ENCODE measurements around the gene PTOV1. TPM values are rescaled to one million over a fixed set of nuclear protein-coding genes. Genes with fewer than 3 reads are reported as not detected.

The PTOV1 gene
- total RNA-seq, 1 donor from 2014 or later: 231 TPM

DNA sequence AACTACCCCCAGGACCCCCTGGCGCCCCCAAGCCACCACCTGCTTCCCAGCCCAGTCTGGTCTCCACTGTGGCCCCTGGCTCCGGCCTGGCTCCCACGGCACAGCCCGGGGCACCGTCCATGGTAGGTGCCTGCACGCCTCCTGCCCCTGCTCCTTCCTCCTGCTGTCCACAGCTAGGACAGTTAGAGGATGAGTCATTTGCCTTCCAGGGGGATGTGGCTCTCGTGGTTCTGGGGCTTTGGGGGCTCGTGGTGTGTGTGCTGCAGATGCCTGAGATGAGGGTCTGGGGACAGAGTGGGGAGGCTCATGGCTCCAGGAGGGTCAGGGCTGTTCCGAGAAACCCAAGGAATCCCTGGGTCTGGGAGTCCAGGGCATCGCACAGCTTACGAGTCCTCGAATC is 20.2 kb upstream of the PTOV1 start:
- Mint-ChIP-seq H3K27ac (ENCODE audit: unreplicated experiment) (no peak overlapping the region), H3K4me3 (ENCODE audit: unreplicated experiment) (no peak overlapping the region), H3K9me3 (ENCODE audit: unreplicated experiment) (no peaks in the 10 kb centered on the region), H3K4me1 (ENCODE audit: unreplicated experiment) (peaks cover 24% of the 10 kb centered on the region), H3K36me3 (ENCODE audit: low read depth, unreplicated experiment) (peaks cover 50% of the 10 kb centered on the region), H3K27me3 (ENCODE audit: unreplicated experiment) (peaks cover 16% of the 10 kb centered on the region)
- TF ChIP-seq, protein P1, sequence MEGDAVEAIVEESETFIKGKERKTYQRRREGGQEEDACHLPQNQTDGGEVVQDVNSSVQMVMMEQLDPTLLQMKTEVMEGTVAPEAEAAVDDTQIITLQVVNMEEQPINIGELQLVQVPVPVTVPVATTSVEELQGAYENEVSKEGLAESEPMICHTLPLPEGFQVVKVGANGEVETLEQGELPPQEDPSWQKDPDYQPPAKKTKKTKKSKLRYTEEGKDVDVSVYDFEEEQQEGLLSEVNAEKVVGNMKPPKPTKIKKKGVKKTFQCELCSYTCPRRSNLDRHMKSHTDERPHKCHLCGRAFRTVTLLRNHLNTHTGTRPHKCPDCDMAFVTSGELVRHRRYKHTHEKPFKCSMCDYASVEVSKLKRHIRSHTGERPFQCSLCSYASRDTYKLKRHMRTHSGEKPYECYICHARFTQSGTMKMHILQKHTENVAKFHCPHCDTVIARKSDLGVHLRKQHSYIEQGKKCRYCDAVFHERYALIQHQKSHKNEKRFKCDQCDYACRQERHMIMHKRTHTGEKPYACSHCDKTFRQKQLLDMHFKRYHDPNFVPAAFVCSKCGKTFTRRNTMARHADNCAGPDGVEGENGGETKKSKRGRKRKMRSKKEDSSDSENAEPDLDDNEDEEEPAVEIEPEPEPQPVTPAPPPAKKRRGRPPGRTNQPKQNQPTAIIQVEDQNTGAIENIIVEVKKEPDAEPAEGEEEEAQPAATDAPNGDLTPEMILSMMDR (IDR thresholded peaks at IDR 0.05; ENCODE audit: unreplicated experiment): no peak
- DNase-seq (ENCODE audit: low spot score): no peak

DNA sequence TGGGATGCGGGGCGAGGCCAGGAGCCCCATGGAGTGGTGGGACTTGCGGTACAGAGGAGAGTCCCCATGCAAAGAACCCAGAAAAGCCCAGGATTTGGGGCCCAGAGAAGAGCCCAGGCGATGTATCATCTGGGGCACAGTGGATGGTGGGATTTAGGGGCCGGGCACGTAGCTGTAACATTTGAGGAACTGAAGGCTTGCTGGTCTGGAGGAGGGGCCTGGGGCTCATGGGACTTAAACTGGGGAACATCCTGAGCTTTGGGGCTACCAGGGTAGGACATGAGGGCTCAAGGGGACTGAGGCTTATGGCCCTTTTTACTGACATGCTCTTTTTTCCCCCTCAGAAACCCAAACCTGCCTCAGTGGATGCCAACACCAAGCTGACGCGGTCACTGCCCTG is 19.4 kb upstream of the PTOV1 start:
- TF ChIP-seq, protein P1 (IDR thresholded peaks at IDR 0.05; ENCODE audit: unreplicated experiment): no peak
- no peak overlapping the region for H3K4me3 Mint-ChIP-seq (ENCODE audit: unreplicated experiment)
- H3K9me3 Mint-ChIP-seq (ENCODE audit: unreplicated experiment): no peaks in the 10 kb centered on the region
- H3K36me3 Mint-ChIP-seq (ENCODE audit: low read depth, unreplicated experiment): peaks cover 44% of the 10 kb centered on the region
- H3K27ac Mint-ChIP-seq (ENCODE audit: unreplicated experiment): no peak overlapping the region
- no peak for DNase-seq (ENCODE audit: low spot score)
- peaks cover 16% of the 10 kb centered on the region for H3K4me1 Mint-ChIP-seq (ENCODE audit: unreplicated experiment)
- H3K27me3 Mint-ChIP-seq (ENCODE audit: unreplicated experiment): peaks cover 16% of the 10 kb centered on the region

DNA sequence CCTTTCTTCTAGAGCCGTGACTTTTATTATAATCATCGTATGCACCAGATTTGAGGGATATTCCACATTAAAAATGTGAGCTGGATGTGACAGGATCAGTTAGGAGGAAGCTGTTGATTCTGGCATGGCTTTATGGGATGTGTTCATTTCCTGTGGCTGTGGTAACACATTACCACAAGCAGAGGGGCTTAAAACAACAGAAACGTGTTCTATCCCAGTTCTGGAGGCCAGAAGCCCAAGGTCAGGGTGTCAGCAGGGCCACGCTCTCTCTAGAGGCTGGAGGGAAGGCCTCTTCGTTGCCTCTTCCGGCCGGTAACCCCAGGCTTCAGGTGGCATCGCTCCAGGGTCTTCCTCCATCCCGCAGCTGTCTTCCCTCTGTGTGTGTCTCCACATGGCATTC is 18.4 kb upstream of the PTOV1 start:
- Mint-ChIP-seq H3K4me1 (ENCODE audit: unreplicated experiment) (peaks cover 14% of the 10 kb centered on the region), H3K36me3 (ENCODE audit: low read depth, unreplicated experiment) (peaks cover 42% of the 10 kb centered on the region), H3K9me3 (ENCODE audit: unreplicated experiment) (no peaks in the 10 kb centered on the region)

DNA sequence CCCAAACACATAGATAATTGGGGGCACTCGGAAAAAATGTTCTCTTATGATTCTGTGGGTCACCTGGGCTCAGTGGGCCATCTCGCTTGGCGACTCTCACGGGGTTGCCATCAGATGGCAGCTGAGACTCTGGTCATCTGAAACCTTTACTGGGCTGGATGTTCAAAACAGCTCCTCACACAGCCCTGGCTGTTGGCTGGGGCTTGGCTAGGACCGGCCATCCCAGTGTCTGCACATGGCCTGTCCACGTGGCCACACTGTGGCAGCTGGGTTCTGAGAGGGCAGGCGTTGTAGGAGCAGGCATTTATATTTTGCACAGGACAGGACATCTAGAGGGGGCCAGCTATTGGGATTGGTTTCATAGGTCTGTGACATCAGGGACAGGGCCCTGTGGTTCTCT is 17.4 kb upstream of the PTOV1 start:
- no peak for DNase-seq (ENCODE audit: low spot score)
- no peak overlapping the region for H3K4me3 Mint-ChIP-seq (ENCODE audit: unreplicated experiment)
- TF ChIP-seq, protein P1 (IDR thresholded peaks at IDR 0.05; ENCODE audit: unreplicated experiment): no peak
- H3K27me3 Mint-ChIP-seq (ENCODE audit: unreplicated experiment): peaks cover 22% of the 10 kb centered on the region
- peaks cover 14% of the 10 kb centered on the region for H3K4me1 Mint-ChIP-seq (ENCODE audit: unreplicated experiment)
- H3K36me3 Mint-ChIP-seq (ENCODE audit: low read depth, unreplicated experiment): peaks cover 51% of the 10 kb centered on the region
- no peaks in the 10 kb centered on the region for H3K9me3 Mint-ChIP-seq (ENCODE audit: unreplicated experiment)
- no peak overlapping the region for H3K27ac Mint-ChIP-seq (ENCODE audit: unreplicated experiment)

More for the DNA sequence above, 18.4 kb upstream of the PTOV1 start:
- Mint-ChIP-seq H3K4me3 (ENCODE audit: unreplicated experiment) (peak overlapping the region; percentile 89), H3K27ac (ENCODE audit: unreplicated experiment) (peak overlapping the region; percentile 89), H3K27me3 (ENCODE audit: unreplicated experiment) (peaks cover 21% of the 10 kb centered on the region)
- no peak for DNase-seq (ENCODE audit: low spot score)
- TF ChIP-seq, protein P1 (IDR thresholded peaks at IDR 0.05; ENCODE audit: unreplicated experiment): no peak

DNA sequence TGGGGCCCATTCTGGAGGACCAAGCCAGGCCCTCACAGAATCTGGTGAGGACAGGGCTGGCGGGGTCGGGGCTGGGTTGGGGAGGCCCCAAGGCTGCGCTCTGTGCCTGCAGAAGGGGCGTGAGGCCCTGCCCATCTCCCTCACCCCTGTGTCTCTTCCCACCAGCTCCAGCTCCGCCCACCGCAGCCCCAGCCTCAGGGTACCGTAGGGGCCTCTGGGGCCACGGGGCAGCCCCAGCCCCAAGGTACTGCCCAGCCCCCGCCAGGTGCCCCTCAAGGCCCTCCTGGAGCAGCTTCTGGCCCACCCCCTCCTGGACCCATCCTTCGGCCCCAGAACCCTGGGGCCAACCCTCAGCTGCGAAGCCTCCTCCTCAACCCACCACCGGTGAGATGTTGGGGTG is 15.4 kb upstream of the PTOV1 start:
- H3K27ac Mint-ChIP-seq (ENCODE audit: unreplicated experiment): no peak overlapping the region
- no peak for DNase-seq (ENCODE audit: low spot score)
- H3K4me3 Mint-ChIP-seq (ENCODE audit: unreplicated experiment): no peak overlapping the region
- TF ChIP-seq, protein P1 (IDR thresholded peaks at IDR 0.05; ENCODE audit: unreplicated experiment): no peak
- peaks cover 21% of the 10 kb centered on the region for H3K27me3 Mint-ChIP-seq (ENCODE audit: unreplicated experiment)
- H3K9me3 Mint-ChIP-seq (ENCODE audit: unreplicated experiment): no peaks in the 10 kb centered on the region
- H3K4me1 Mint-ChIP-seq (ENCODE audit: unreplicated experiment): peaks cover 14% of the 10 kb centered on the region
- H3K36me3 Mint-ChIP-seq (ENCODE audit: low read depth, unreplicated experiment): peaks cover 65% of the 10 kb centered on the region

Data from endothelial cell (in vitro differentiated cells).